Measurements from ENCODE around the gene GRIFIN. TPM values are rescaled to one million over a fixed set of nuclear protein-coding genes. Genes with fewer than 3 reads are reported as not detected.

Gene GRIFIN
- total RNA-seq, 4 donors from 2014 or later = not detected

DNA sequence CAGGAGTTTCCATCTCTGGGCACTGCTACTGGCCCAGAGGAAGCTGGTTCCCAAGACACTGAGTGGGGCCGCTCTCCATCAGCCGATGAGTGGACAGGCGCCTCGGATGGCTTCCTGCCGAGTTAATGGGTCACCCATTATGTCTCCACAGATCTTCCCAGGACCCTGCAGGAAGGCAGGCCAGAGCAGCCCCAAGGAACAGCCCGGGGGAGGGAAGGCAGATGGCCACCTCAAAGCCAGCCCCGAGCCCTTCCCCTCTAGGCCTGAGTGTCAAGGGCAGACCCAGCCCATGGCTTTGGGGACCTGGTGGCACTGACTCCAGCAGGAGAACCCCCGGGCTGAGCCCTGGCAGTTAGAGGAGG, 40.0 kb upstream of the GRIFIN start:
- Histone ChIP-seq H3K27me3 (no peaks in the 10 kb centered on the region), H3K36me3 (no peaks in the 10 kb centered on the region), H3K27ac (peak overlapping the region in 1 of 2 donors; percentile 22), H3K9me3 (no peaks in the 10 kb centered on the region), H3K4me1 (peaks cover 0 to 10% of the 10 kb centered on the region in 2 donors), H3K4me3 (no peak overlapping the region)
- no peak for TF ChIP-seq POLR2A (IDR thresholded peaks at IDR 0.05)
- TF ChIP-seq, protein P1, sequence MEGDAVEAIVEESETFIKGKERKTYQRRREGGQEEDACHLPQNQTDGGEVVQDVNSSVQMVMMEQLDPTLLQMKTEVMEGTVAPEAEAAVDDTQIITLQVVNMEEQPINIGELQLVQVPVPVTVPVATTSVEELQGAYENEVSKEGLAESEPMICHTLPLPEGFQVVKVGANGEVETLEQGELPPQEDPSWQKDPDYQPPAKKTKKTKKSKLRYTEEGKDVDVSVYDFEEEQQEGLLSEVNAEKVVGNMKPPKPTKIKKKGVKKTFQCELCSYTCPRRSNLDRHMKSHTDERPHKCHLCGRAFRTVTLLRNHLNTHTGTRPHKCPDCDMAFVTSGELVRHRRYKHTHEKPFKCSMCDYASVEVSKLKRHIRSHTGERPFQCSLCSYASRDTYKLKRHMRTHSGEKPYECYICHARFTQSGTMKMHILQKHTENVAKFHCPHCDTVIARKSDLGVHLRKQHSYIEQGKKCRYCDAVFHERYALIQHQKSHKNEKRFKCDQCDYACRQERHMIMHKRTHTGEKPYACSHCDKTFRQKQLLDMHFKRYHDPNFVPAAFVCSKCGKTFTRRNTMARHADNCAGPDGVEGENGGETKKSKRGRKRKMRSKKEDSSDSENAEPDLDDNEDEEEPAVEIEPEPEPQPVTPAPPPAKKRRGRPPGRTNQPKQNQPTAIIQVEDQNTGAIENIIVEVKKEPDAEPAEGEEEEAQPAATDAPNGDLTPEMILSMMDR (IDR thresholded peaks at IDR 0.05) = no peak
- intact Hi-C loops (cut with DNase I; ENCODE audit: low total_unique reads) = no loop called here
- no peak for DNase-seq

DNA sequence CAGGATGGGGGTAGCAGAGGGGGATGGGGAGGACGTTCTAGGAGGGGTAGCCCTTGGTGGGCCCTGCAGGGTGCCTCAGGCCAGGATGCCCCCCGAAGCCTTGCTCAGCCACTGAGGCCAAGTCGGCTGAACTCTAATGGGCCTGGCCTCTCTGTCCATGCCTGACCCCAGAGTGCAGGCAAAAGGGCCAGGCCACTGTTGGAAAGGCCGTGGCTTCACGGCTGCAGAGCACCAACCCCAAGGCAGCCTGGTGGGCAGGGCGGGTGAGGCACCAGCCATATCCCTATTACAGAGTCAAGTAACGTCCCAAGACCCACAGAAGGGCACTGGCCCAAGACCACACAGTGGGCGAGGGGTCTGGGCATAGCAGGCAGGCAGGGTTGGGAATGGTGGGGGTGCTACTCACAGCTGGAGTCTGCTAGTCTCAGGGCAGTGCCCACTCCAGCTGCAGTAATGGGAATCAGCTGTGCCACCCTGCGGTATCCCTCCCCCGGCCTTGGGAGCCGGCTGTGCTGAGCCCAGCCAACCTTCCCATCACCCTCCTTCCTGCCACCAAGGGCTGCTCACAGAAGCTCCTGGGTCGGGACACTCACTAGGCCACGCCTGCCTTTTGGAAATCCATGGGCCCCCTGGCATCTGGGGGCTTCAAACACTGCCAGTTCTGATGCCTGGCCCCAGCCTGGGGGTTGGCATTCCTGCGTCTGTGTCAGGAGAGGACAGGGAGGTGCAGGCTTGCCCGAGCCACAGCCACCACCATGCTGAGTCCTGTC, 39.4 kb upstream of the GRIFIN start:
- Histone ChIP-seq H3K36me3 (no peaks in the 10 kb centered on the region), H3K4me3 (no peak overlapping the region), H3K27me3 (no peaks in the 10 kb centered on the region), H3K27ac (no peak overlapping the region), H3K9me3 (no peaks in the 10 kb centered on the region), H3K4me1 (peaks cover 0 to 10% of the 10 kb centered on the region in 2 donors)
- DNase-seq = no peak
- no peak for TF ChIP-seq POLR2A (IDR thresholded peaks at IDR 0.05)
- TF ChIP-seq, protein P1 (IDR thresholded peaks at IDR 0.05) = no peak
- intact Hi-C loops (cut with DNase I; ENCODE audit: low total_unique reads) = no loop called here

DNA sequence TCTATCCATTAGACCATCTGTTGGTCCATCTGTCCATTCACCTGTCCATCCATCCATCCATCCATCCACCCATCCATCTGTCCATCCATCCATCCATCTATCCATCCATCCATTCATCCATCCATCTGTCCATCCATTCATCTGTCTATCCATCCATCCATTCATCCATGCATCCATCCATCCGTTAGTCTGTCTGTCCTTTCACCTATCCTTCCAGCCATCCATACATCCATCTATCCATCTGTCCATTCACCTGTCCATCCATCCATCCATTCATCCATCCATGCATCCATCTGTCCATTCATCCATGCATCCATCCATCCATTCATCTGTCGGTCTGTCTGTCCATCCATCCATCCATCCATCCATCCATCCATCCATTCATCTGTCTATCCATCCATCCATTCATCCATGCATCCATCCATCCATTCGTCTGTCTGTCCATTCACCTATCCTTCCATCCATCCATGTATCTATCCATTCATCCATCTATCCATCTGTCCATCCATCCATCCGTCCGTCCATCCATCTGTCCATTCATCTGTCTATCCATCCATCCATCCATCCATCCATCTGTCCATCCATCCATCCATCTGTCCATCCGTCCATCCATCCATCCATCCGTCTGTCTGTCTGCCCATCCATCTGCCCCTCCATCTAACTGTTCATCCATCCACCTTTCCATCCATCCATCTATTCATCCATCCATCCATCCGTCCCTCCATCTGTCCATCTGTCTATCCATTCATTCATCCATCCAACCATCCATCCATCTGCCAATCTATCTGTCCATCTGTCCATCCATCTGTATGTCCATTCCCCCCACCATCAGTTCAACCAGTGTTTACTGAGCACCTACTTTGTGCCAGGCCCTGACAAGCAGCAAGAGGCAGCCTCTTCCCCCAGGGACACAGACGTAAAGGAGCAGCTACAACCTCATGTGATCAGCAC, 38.5 kb upstream of the GRIFIN start:
- Histone ChIP-seq H3K27me3 (no peaks in the 10 kb centered on the region), H3K4me1 (peaks cover 0 to 10% of the 10 kb centered on the region in 2 donors), H3K9me3 (no peaks in the 10 kb centered on the region), H3K36me3 (no peaks in the 10 kb centered on the region), H3K27ac (no peak overlapping the region), H3K4me3 (no peak overlapping the region)
- TF ChIP-seq, protein P1 (IDR thresholded peaks at IDR 0.05) = no peak
- no peak for TF ChIP-seq POLR2A (IDR thresholded peaks at IDR 0.05)
- intact Hi-C loops (cut with DNase I; ENCODE audit: low total_unique reads) = no loop called here
- DNase-seq = no peak

DNA sequence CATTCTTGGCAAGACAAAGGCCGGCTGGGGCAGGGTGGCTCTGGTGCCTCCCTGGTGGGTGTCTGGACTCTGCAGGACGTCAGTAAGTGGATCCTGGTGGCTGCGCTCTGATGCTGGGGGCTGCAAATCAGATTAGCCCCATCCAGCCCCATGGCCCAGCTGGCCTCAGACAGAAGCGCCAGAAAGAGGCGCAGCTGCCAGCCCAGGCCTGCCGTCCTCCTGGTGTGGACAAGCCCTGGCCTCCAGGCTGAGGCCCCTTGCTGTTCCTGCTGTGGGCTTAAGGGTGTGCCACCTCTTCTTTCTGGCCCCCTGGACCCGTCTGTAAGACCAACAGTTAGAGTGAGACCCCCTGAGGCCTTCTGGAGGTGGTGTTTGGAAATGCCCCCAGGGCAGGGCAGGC, 37.5 kb upstream of the GRIFIN start:
- intact Hi-C loops (cut with DNase I; ENCODE audit: low total_unique reads) = no loop called here
- no peak overlapping the region for H3K27ac ChIP-seq
- TF ChIP-seq, protein P1 (IDR thresholded peaks at IDR 0.05) = no peak
- TF ChIP-seq POLR2A (IDR thresholded peaks at IDR 0.05) = no peak
- no peak overlapping the region for H3K4me3 ChIP-seq
- H3K4me1 ChIP-seq = peaks cover 0 to 3% of the 10 kb centered on the region in 2 donors
- no peaks in the 10 kb centered on the region for H3K9me3 ChIP-seq
- DNase-seq = no peak
- no peaks in the 10 kb centered on the region for H3K27me3 ChIP-seq
- no peaks in the 10 kb centered on the region for H3K36me3 ChIP-seq

DNA sequence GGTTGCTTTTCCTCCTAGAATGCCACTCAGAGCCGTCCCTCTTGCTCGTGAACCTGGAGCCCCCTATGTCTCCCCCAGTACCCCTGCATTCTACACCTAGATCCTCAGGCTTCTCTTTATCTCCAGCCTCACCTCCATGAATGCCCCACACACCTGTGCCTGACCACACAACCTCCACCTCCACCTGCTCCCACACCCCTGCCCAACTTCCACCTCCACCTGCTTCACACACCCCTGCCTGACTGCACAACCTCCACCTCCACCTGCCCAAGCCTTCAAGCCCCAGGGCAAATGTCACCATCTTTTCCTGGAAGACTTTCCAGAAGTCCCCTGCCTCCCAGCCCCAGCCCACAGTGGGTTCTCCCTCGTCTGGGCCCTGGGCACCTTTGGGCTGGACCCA, 36.5 kb upstream of the GRIFIN start:
- Histone ChIP-seq H3K4me3 (no peak overlapping the region), H3K27ac (no peak overlapping the region), H3K27me3 (no peaks in the 10 kb centered on the region), H3K9me3 (no peaks in the 10 kb centered on the region), H3K4me1 (peaks cover 0 to 4% of the 10 kb centered on the region in 2 donors), H3K36me3 (no peaks in the 10 kb centered on the region)
- TF ChIP-seq, protein P1 (IDR thresholded peaks at IDR 0.05) = no peak
- TF ChIP-seq POLR2A (IDR thresholded peaks at IDR 0.05) = no peak
- DNase-seq = no peak
- intact Hi-C loops (cut with DNase I; ENCODE audit: low total_unique reads) = no loop called here
